ENCODE measurements around the gene MYBPC2.

The MYBPC2 gene

DNA sequence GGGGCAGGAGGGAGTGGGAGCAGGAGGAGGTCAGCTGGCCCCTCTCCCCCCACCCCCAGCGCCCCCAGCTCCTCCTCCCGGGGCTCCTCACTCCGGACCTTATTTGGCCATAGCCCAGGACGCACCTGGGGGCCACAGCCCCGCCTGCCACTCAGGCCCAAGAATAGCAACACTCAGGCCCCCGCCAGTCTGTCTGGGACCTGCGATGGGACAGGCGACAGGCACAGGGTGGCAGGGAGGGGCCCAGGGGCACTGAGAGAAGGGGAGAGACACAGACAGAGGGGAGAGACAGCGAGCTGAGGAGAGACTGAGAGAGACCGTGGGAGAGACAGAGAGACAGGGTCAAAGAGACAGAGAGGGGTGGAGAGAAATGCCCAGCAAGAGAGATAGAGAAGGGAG lies 68.1 kb downstream of the MYBPC2 start:
- no peak for DNase-seq

DNA sequence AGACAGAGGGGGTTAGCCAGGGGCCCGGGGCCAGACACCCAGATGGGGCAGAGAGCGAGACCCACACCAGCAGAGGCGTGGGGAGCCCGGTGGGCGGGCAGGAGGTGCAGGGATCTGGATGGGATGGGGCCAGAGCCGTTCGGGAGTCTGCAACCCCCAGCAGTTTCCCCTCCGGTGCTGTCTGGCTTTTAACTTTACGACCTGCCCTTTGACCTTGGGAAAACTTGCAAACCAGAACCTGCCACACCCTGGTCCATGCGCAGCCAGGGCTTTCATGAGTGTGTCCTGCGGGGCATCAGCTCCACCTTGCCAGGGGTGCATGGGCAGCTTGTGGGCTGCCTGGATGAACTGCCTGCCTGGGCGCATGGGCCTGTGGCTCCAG lies 68.5 kb downstream of the MYBPC2 start:
- DNase-seq: no peak

DNA sequence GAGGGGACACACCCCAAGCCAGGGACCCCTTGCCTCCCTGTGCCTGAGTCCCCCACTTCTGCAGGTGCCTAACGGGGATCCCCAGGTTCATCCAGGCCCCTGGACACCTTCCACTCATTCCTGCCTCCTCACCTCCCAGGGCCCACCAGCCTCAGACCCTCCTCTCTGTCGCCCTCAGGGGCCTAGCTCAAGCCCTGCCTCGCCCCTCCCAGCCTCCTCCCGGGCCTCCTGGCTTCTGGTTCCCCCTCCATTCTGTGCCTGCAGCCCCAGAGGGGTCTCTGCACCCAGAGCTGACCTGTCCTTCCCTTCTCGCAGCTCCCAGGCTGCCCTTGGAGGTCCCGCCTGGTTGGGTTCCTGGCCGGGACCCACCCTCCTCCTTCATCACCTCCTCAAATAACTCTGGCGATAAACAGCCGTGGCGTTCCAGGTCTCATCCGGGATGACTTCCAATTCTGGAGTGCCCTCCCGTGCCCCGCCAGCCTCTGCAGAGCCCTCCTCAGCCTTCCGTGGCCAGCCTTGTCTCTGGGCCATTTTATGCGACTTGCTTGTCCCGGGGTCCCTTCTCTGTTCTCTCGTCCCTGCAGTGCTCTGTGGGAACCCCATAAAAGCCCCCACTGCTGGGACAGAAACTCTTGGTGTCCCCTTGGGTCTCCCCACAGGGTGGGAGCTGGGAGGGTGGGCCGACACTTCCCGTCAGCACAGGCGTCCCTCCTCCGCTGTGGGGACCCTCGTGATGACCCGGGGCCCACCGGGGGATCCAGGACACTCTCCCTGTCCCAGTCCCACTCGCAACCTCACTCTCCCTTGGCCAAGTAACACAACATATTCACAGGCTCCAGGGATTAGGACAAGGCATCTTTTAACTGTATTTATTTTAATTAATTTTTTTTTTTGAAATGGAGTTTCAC lies 69.1 kb downstream of the MYBPC2 start:
- DNase-seq: no peak

GRCh38 chr19:50505856-50506611 lies 73.3 kb downstream of the MYBPC2 start:
- DNase-seq: no peak

- DNase-seq: no peak
Measured at GRCh38 chr19:50506700-50507099, 74.0 kb downstream of the MYBPC2 start.

DNA sequence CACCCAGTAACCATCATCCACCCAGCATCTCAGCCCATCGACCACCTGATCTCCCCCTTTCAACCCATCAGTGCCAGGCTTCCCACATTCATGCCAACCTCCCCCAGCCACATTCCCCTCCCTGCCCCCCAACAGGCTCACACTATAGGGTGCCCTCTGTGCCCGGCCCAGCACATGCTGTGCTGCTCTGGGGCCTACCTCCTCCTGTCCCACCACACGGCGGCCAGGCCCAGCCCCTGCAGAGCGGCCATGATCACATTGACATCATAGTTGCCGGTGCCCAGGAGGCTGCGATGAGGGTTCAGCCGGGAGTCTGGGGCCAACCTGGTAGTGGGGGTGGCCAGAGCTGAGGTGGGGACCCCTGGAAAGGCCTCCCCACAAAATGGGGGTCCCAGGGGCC lies 74.7 kb downstream of the MYBPC2 start:
- no peak for DNase-seq

GRCh38 chr19:50508843-50509190 lies 76.1 kb downstream of the MYBPC2 start:
- no peak for DNase-seq

DNA sequence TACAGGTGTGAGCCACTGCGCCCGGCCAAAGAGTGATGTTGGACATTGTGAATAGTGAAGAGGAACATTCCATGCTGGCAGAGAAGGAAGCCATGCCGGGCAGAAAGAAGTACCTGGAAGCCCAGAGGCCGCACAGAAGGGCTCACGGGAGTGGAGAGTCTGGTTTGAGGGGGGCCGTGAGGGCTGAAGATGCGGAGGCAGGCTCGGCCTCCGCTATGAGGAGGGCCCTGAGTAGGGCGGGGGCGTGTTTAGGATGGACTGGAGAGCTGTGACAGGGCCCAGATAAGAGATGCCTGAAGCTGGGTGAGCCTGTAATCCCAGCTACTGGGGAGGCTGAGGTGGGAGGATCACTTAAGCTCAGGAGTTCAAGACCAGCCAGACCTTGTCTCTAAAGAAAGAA lies 76.7 kb downstream of the MYBPC2 start:
- no peak for DNase-seq

DNA sequence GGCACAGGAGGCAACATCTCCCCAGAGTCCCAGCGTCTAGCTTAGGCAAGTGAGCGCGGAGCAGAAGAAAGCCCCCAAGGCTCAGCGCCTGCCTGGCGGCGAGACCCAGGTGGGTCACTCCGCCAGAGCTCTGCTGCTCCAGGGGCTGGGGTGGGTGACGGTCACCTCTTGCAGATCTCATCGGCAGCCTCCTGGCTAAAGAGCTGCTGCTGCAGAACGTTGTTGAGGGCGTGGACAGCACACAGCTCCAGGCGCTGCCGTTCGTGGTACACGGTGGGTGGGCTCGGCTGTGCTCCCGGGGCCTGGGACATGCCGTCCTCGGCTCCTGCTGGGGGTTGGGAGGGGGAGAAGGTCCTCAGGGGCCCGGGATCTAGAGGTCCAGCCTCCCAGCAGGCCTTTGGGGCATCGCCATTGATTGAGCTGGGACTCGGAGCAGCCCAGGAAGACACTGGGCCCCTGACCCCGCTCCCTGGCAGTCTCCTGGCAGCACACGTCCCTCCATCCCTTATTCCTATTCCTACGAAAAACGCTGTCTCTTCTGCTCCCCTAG lies 77.5 kb downstream of the MYBPC2 start:
- no peak for DNase-seq

DNA sequence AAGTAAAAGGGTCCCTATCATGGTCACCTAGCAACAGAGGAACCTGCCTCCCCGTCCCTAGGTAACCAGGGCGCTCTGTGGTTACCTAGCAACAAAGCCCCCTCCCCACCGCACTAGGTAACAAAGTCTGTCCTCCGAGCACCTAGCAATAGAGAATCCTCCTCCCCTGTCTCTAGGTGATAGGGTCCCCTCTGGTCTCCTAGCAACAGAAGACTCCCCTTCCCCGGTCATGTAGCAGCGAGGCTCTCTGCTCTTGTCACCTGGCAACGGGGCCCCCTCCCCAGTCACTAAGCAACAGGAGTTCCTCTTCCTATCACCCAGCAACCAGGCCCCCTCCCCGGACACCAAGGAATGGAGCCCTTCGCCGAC lies 78.0 kb downstream of the MYBPC2 start:
- no peak for DNase-seq

DNA sequence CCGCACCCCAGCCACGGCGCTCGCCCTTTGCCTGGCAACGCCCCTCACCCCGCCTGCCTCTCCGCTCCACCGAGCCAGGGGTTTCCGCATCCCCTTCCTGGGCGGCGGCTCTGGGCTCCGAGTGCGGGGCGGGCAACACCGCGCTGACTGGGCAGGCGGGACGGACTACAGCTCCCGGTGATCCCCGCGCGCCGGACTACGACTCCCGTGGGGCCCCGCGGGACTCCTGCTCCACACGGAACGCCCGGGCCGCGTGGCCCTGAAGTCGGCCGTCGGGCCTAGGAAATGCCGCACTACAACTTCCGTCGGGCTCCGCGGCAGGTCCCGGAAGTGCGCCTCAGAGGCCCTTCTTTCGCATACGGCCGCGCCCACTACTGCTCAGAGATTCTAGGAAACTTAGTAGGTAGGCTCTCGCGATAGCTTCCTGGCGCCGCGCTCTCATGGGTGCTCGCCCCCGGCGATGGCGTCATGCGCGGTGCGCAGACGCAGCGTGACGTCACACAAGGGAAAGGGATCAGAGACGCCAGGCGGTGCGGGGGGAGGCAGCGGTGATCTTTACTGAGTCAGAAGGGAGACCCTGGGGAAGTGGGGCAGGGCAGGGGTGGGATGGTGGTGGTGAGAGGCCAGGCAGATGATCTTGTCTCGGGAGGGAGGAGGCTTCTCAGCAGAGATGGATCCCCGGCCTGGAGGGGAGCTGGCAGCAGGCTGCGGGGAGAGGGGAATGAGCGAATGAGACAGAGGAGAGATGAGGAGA lies 78.6 kb downstream of the MYBPC2 start, which contains the start of gene JOSD2:
JOSD2 (minus strand) TSS at position 123 of the 754 bp plus-strand sequence. CDS start 760 bp downstream, outside the sequence.
- peak; percentile 100 for DNase-seq

- no peak for DNase-seq
Measured at GRCh38 chr19:50512112-50512998, 79.7 kb downstream of the MYBPC2 start.

DNA sequence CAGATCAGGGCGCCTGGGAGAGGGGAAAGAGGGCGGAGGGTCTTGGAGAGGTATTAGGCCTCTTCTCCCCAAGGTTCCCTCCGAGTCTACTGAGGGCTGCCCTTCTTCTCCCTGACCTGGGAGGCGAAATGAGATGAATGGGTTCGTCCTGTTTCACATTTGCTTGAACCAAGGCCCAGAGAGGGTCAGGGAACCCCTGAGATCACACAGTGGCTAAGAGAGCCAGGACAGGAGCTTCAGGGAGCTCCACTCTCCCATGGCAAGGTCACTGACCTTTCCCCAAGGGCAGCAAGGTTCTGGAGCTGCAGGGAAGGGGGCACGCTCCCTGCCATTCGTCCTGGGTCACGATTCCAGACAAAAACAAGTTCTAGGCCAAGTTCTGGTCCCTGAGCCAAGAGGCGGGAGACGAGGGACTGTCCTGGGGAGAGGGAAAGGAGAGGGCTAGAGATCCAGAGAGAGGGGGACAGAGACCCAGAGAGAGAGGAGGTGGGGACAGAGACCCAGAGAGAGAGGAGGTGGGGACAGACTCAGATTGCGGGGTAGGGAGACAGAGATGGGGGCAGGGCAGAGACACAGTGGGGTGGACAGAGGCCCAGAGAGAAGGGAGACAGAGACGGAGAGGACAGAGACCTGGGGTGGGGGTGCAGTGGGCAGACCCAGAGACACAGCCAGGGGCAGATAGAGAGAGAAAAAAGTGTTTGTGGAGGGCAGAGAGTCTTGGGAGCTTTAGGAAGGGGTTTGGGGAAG lies 80.5 kb downstream of the MYBPC2 start:
- DNase-seq: no peak

- no peak for DNase-seq
Measured at GRCh38 chr19:50513746-50514345, 81.2 kb downstream of the MYBPC2 start, which contains the start of gene ASPDH. TSS of gene ASPDH (minus strand) at chr19:50513913. CDS start at chr19:50513823, 90 bp downstream.

DNA sequence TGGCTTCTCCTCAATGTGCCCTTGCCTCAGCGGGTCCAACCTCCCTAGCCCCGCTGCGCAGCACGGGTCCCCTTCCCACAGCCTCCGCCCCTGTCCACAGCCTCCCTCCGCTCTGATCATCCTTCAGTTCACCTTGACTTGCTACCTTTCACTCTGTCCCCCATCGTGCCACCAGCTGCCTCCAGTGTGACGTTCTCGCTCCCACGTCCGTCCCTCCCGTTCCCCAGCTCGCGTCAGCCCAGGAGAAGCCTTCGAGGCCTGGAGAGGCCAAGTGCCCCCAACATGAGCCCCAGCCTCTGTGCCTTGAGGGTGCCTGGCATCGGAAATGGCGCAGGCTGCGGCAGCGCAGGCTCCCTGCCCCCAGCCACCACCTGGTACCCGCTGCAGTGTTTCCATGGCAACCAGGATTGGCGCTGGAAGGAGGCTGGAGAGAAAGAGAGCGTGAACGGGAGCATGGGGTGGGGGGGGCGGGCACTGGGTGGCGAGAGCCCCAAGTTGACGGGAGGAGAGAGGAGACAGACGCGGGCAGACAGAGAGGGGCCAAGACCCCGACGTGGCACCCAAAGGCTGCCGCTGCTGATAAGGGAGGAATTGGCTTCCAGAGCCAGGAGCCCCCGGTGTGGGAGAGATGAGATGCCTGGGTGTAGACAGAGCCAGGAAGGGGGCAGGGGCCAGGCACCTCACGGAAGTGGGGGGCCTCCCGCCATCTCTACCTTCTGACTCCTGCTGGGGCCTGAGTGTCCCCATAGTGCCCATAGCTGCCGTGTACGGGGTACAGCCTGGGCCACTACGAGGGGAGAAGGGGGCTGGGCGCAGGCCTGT lies 81.9 kb downstream of the MYBPC2 start:
- no peak for DNase-seq

DNA sequence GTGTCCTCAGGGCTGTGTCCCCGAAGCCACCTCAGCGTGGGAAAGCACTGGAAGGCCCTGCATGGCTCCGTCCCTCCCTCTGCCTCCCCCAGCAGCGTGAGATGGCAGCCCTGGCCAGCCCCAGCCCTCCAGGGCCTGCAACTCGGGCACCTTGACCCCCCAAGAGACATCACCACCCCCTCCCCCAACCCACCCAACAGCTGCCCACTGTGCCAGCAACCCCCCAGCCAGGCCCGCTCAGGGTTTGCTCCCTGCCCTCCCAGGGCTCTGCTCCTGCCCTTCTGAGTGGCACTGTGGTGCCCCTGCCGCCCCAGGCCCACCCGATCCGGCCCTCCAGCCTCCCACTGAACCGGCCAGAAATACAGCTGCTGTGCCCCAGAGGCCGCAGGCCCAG lies 82.5 kb downstream of the MYBPC2 start:
- DNase-seq: no peak
